IMR-90 (cell line): Measurements from ENCODE around the gene EXPH5. TPM values are rescaled to one million over a fixed set of nuclear protein-coding genes. Genes with fewer than 3 reads are reported as not detected.

Experiments
- ATAC-seq: fragments of 200-7000 bp; cut with Tn5 transposase; 2 replicates; pipeline ENCODE4 v1.9.1; 2020; ENCODE audit warnings: low read depth, mild to moderate bottlenecking, moderate library complexity
- BruUV-seq: library from RNA; stranded (reverse); fragments of 400-500 nt; replicated peaks from 2 replicates; lab custom pipeline; 2021; lab: Mats Ljungman, UMichigan
- CTCF ChIA-PET: fragments of 300-600 bp; formaldehyde crosslinking; extraction: SDS; loops from one replicate; lab custom pipeline; 2021; ENCODE audit warnings: antibody characterized with exemption; lab: Yijun Ruan, JAX
- POLR2A ChIA-PET: fragments of 300-600 bp; sonication (Branson Sonifier 250); formaldehyde crosslinking; loops from one replicate; lab custom pipeline; 2022; ENCODE audit warnings: antibody characterized with exemption; ENCODE audit not compliant: unreplicated experiment; lab: Charles Lee
- DNase-seq: peaks from one replicate; pipeline ENCODE4 v3.0.0; 2013
- H2AFZ ChIP-seq: replicated peaks from 2 replicates; pipeline ENCODE3; 2013; ENCODE audit warnings: low read length, mild to moderate bottlenecking; ENCODE audit not compliant: poor library complexity
- H2AK5ac ChIP-seq: 2 replicates; pipeline ENCODE4 v1.6.1; 2013; ENCODE audit warnings: low read depth, low read length, inconsistent platforms
- H2AK9ac ChIP-seq: replicated peaks from 2 replicates; pipeline ENCODE3; 2013; ENCODE audit warnings: mild to moderate bottlenecking, low read depth, low read length, moderate library complexity; ENCODE audit not compliant: poor library complexity
- H2BK120ac ChIP-seq: 2 replicates; pipeline ENCODE4 v1.6.1; 2013; ENCODE audit warnings: low read depth, low read length, inconsistent platforms
- H2BK15ac ChIP-seq: 3 replicates; pipeline ENCODE4 v1.6.1; 2013; ENCODE audit warnings: low read depth, low read length, inconsistent platforms
- H2BK20ac ChIP-seq: 2 replicates; pipeline ENCODE4 v1.6.1; 2013; ENCODE audit warnings: low read depth, mild to moderate bottlenecking, inconsistent platforms, low read length, moderate library complexity
- H2BK5ac ChIP-seq: 2 replicates; pipeline ENCODE4 v1.6.1; 2013; ENCODE audit warnings: mild to moderate bottlenecking, low read depth, low read length, inconsistent platforms; ENCODE audit not compliant: poor library complexity, severe bottlenecking
- H3K14ac ChIP-seq: replicated peaks from 2 replicates; pipeline ENCODE4 v1.6.1; 2013; ENCODE audit warnings: low read depth, low read length, inconsistent platforms
- H3K18ac ChIP-seq: 2 replicates; pipeline ENCODE4 v1.6.1; 2013; ENCODE audit warnings: low read depth, low read length, control low read depth
- H3K23ac ChIP-seq: 2 replicates; pipeline ENCODE4 v1.6.1; 2013; ENCODE audit warnings: low read depth, low read length, inconsistent platforms
- H3K27ac ChIP-seq: 2 replicates; pipeline ENCODE4 v1.5.1; 2013; ENCODE audit warnings: mild to moderate bottlenecking, control low read depth, low read length; ENCODE audit not compliant: insufficient read depth
- H3K27me3 ChIP-seq: 2 replicates; pipeline ENCODE4 v1.6.1; 2013; ENCODE audit warnings: low read length; ENCODE audit not compliant: control insufficient read depth, insufficient read depth
- H3K36me3 ChIP-seq: 2 replicates; pipeline ENCODE4 v1.6.1; 2013; ENCODE audit warnings: low read length, mixed read lengths; ENCODE audit not compliant: control insufficient read depth, insufficient read depth
- H3K4ac ChIP-seq: 2 replicates; pipeline ENCODE4 v1.6.1; 2013; ENCODE audit warnings: low read depth, low read length, inconsistent platforms
- H3K4me1 ChIP-seq: 2 replicates; pipeline ENCODE4 v1.6.1; 2013; ENCODE audit warnings: low read length, mixed read lengths; ENCODE audit not compliant: control insufficient read depth, insufficient read depth
- H3K4me2 ChIP-seq: 2 replicates; pipeline ENCODE4 v1.6.1; 2013; ENCODE audit warnings: low read depth, mild to moderate bottlenecking, control low read depth, low read length, moderate library complexity
- H3K4me3 ChIP-seq: 2 replicates; pipeline ENCODE4 v1.5.1; 2013; ENCODE audit warnings: low read depth, mild to moderate bottlenecking, control low read depth, low read length, moderate library complexity; ENCODE audit not compliant: insufficient read depth
- H3K56ac ChIP-seq: 2 replicates; pipeline ENCODE4 v1.6.1; 2013; ENCODE audit warnings: low read length, inconsistent platforms; ENCODE audit not compliant: insufficient read depth; ENCODE audit errors: extremely low read depth
- H3K79me1 ChIP-seq, 2 experiments: 2 replicates each; pipeline ENCODE4 v1.6.1; 2013; ENCODE audit warnings: low read length in 2 of 2, inconsistent platforms in 1 of 2, low read depth in 1 of 2
- H3K9ac ChIP-seq: 2 replicates; pipeline ENCODE4 v1.6.1; 2013; ENCODE audit warnings: low read depth, low read length, control low read depth
- H3K9me1 ChIP-seq: 2 replicates; pipeline ENCODE4 v1.6.1; 2013; ENCODE audit warnings: low read length, inconsistent platforms; ENCODE audit not compliant: insufficient read depth
- H3K9me3 ChIP-seq: 2 replicates; pipeline ENCODE4 v1.6.1; 2013; ENCODE audit warnings: low read length; ENCODE audit not compliant: control insufficient read depth, insufficient read depth
- H4K20me1 ChIP-seq: 2 replicates; pipeline ENCODE4 v1.6.1; 2013; ENCODE audit warnings: low read length, inconsistent platforms; ENCODE audit not compliant: insufficient read depth
- H4K5ac ChIP-seq: 2 replicates; pipeline ENCODE4 v1.6.1; 2013; ENCODE audit warnings: mild to moderate bottlenecking, low read depth, low read length, control low read depth
- H4K8ac ChIP-seq, 2 experiments: 2 replicates each; pipeline ENCODE4 v1.6.1; 2013; ENCODE audit warnings: low read depth in 2 of 2, low read length in 2 of 2, control low read depth in 1 of 2, inconsistent platforms in 1 of 2
- H4K91ac ChIP-seq: 2 replicates; pipeline ENCODE4 v1.6.1; 2013; ENCODE audit warnings: low read depth, low read length, inconsistent platforms; ENCODE audit not compliant: insufficient read depth
- BHLHE40 ChIP-seq: fragments of 150-350 bp; IDR thresholded peaks from 2 replicates; pipeline ENCODE4 v1.6.1; 2016; ENCODE audit warnings: mild to moderate bottlenecking, low read depth, low read length
- CEBPB ChIP-seq: IDR thresholded peaks from 2 replicates; pipeline ENCODE4 v1.6.1; 2012; ENCODE audit warnings: low read depth, low read length, improper control_type of control experiment
- CHD1 ChIP-seq: IDR thresholded peaks from 2 replicates; pipeline ENCODE4 v1.6.1; 2012; ENCODE audit warnings: low read depth, low read length, improper control_type of control experiment
- ELK1 ChIP-seq: fragments of 150-350 bp; IDR thresholded peaks from 2 replicates; pipeline ENCODE4 v1.6.1; 2016; ENCODE audit warnings: low read depth, mild to moderate bottlenecking, low read length, moderate library complexity, borderline replicate concordance
- FOS ChIP-seq: fragments of 150-350 bp; IDR thresholded peaks from 2 replicates; pipeline ENCODE4 v1.6.1; 2016; ENCODE audit warnings: low read depth, low read length
- MAFK ChIP-seq: IDR thresholded peaks from 2 replicates; pipeline ENCODE4 v1.6.1; 2012; ENCODE audit warnings: low read depth, low read length, improper control_type of control experiment
- MAZ ChIP-seq: IDR thresholded peaks from 2 replicates; pipeline ENCODE4 v1.6.1; 2012; ENCODE audit warnings: low read depth, mild to moderate bottlenecking, low read length, improper control_type of control experiment, moderate library complexity, borderline replicate concordance
- MXI1 ChIP-seq: IDR thresholded peaks from 2 replicates; pipeline ENCODE4 v1.6.1; 2012; ENCODE audit warnings: low read depth, mild to moderate bottlenecking, low read length, moderate library complexity, borderline replicate concordance
- NFE2L2 ChIP-seq: fragments of 150-350 bp; IDR thresholded peaks from 2 replicates; pipeline ENCODE4 v1.6.1; 2016; ENCODE audit warnings: low read depth, mild to moderate bottlenecking, low read length
- POLR2A ChIP-seq: IDR thresholded peaks from 2 replicates; pipeline ENCODE4 v1.6.1; 2012; ENCODE audit warnings: mild to moderate bottlenecking, low read depth, low read length
- RAD21 ChIP-seq: IDR thresholded peaks from 2 replicates; pipeline ENCODE4 v1.6.1; 2012; ENCODE audit warnings: low read length, improper control_type of control experiment
- RCOR1 ChIP-seq: IDR thresholded peaks from 2 replicates; pipeline ENCODE4 v1.6.1; 2012; ENCODE audit warnings: mild to moderate bottlenecking, low read length, improper control_type of control experiment; ENCODE audit not compliant: insufficient replicate concordance
- RFX5 ChIP-seq: IDR thresholded peaks from 2 replicates; pipeline ENCODE4 v1.8.0; 2012; ENCODE audit warnings: low read depth, mild to moderate bottlenecking, low read length, moderate library complexity
- SMC3 ChIP-seq: fragments of 150-350 bp; IDR thresholded peaks from 2 replicates; pipeline ENCODE4 v1.6.1; 2016; ENCODE audit warnings: low read depth, mild to moderate bottlenecking, antibody characterized with exemption, low read length, moderate library complexity
- USF2 ChIP-seq: fragments of 150-350 bp; IDR thresholded peaks from 2 replicates; pipeline ENCODE4 v1.6.1; 2017; ENCODE audit warnings: mild to moderate bottlenecking, antibody characterized with exemption, low read length, low read depth
- WGBS, 2 experiments: methylation state at CpG; one replicate each; pipeline versions ENCODE4 v1.1.5 to v1.1.7; 2013; ENCODE audit warnings: missing lambda C conversion rate in 2 of 2; ENCODE audit not compliant: insufficient read length in 1 of 2; ENCODE audit errors: extremely low coverage in 2 of 2; 5-methylcytosine and 5-hydroxymethylcytosine counted together
- dilution Hi-C: fragments of 300-500 bp; cut with HindIII; formaldehyde crosslinking; loops from one replicate; pipeline ENCODE4 v1.14.3; 2018; ENCODE audit warnings: low sequenced_read_pairs; ENCODE audit not compliant: unreplicated experiment
- in situ Hi-C: fragments of 300-500 bp; cut with MboI; formaldehyde crosslinking; loops from 3 replicates; pipeline ENCODE4 v1.14.3; 2019; ENCODE audit warnings: low sequenced_read_pairs, inconsistent platforms, mixed read lengths
- intact Hi-C: fragments of 100-400 bp; cut with micrococcal nuclease; formaldehyde crosslinking; loops from 2 replicates; pipeline ENCODE4 v1.10.0; 2022
- polyA plus RNA-seq, 3 experiments: library from polyadenylated mRNA; depleted of rRNA; stranded (reverse); fragments of >200 nt; gene quantifications; 2 replicates each; pipeline ENCODE4 v1.2.3, GENCODE V29; 2012; ENCODE audit warnings: low replicate concordance in 1 of 3
- total RNA-seq: library from RNA; depleted of rRNA; stranded (reverse); fragments of >200 nt; gene quantifications from 2 replicates; pipeline ENCODE4 v1.2.3, GENCODE V29; 2012
- TF ChIP-seq, protein P1 (sequence below): conservative IDR thresholded peaks from 2 replicates; pipeline ENCODE4 v1.5.1; 2012; ENCODE audit warnings: mild to moderate bottlenecking, low read depth, low read length, improper control_type of control experiment

The EXPH5 gene
- total and polyA plus RNA-seq, 2 of the 4 experiments (the other 2 are of a cell fraction) = 0.05 to 0.72 TPM

DNA sequence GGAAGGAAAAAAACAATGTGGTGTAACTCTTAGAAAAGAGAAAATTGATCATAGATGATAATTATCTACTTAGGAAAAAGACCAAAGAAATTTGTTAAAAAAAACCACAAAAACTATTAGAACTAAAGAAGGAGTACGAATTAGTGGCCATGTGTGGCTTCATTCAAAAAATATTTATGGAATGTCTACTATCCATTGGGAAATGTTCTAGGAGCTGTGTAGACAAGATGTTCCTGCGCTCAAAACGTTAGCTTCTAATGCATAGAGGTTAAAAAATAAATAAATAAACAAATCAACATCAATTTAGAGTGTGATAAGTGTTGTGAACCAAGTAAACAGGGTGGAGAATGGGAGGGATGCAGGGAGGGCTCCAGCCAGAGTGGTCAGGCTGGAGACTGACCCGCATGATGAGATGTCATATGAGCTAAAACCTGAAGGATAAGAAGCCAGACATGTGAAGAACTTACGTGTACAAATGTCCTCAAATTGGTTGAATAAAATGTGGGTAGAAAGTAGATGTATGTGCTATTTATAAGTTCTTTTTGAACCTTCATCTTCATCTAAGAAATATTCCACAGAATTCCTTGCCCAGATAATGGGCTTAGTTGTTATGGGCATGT is 4.3 kb upstream of the EXPH5 start:
- in situ Hi-C loops = no loop called here
- Histone ChIP-seq H3K27ac (no peak overlapping the region), H3K18ac (no peak overlapping the region), H2BK20ac (no peak overlapping the region), H3K9ac (no peak overlapping the region), H3K14ac (no peak overlapping the region), H2AK5ac (no peak overlapping the region), H2BK15ac (no peak overlapping the region), H2AFZ (no peak overlapping the region), H3K4me3 (no peak overlapping the region), H4K8ac (no peak overlapping the region), H3K36me3 (no peaks in the 10 kb centered on the region), H4K91ac (no peak overlapping the region), H3K27me3 (no peaks in the 10 kb centered on the region; the same call in none of the 2 replicates), H4K20me1 (no peaks in the 10 kb centered on the region), H3K4me2 (no peak overlapping the region), H2BK5ac (no peak overlapping the region), H3K23ac (no peak overlapping the region), H2AK9ac (no peak overlapping the region), H3K56ac (no peak overlapping the region; the same call in 1 of the 2 replicates), H3K4ac (no peak overlapping the region), H4K5ac (no peak overlapping the region), H3K79me1 (no peaks in the 10 kb centered on the region), H3K4me1 (peaks cover 1% of the 10 kb centered on the region; the same call in 1 of the 2 replicates), H3K9me3 (no peaks in the 10 kb centered on the region), H3K9me1 (no peaks in the 10 kb centered on the region), H2BK120ac (no peak overlapping the region)
- ATAC-seq (no peak), DNase-seq (no peak)
- CTCF ChIA-PET = no interaction called here
- POLR2A ChIA-PET = no interaction called here
- TF ChIP-seq, protein P1, sequence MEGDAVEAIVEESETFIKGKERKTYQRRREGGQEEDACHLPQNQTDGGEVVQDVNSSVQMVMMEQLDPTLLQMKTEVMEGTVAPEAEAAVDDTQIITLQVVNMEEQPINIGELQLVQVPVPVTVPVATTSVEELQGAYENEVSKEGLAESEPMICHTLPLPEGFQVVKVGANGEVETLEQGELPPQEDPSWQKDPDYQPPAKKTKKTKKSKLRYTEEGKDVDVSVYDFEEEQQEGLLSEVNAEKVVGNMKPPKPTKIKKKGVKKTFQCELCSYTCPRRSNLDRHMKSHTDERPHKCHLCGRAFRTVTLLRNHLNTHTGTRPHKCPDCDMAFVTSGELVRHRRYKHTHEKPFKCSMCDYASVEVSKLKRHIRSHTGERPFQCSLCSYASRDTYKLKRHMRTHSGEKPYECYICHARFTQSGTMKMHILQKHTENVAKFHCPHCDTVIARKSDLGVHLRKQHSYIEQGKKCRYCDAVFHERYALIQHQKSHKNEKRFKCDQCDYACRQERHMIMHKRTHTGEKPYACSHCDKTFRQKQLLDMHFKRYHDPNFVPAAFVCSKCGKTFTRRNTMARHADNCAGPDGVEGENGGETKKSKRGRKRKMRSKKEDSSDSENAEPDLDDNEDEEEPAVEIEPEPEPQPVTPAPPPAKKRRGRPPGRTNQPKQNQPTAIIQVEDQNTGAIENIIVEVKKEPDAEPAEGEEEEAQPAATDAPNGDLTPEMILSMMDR = no peak
- TF ChIP-seq BHLHE40 (no peak), POLR2A (no peak), SMC3 (no peak), MXI1 (no peak), CHD1 (no peak), RAD21 (no peak), MAZ (no peak), RFX5 (no peak), USF2 (no peak), MAFK (no peak), ELK1 (no peak), FOS (no peak), NFE2L2 (no peak), CEBPB (no peak), RCOR1 (no peak)
- dilution Hi-C loops = no loop called here
- WGBS, 2 experiments = 100% methylated on average over 1 of the region's 5 CpGs; no CpG with 5 or more reads in 1 of the 2 experiments
- BruUV-seq = no TSS peak
- intact Hi-C loops = no loop called here
